Measurements from ENCODE around the gene ZNF22.
"Not testable (repeated sequence)": the region's sequence is repeated elsewhere in the genome, so short reads cannot be mapped to it uniquely, and the experiment has no call there.

Gene ZNF22

GRCh38 chr10:44991571-44991970, 9.2 kb upstream of the ZNF22 start:
- DNase-seq (ENCODE audit: low read depth) = no peak

- DNase-seq (ENCODE audit: low read depth) = no peak
These were observed 8.5 kb upstream of the ZNF22 start for GRCh38 chr10:44992070-44992731.

GRCh38 chr10:44992732-44993225, 7.9 kb upstream of the ZNF22 start:
- DNase-seq (ENCODE audit: low read depth) = no peak

GRCh38 chr10:44993226-44993921, 7.3 kb upstream of the ZNF22 start:
- DNase-seq (ENCODE audit: low read depth) = no peak

- DNase-seq (ENCODE audit: low read depth) = no peak
These were observed 6.6 kb upstream of the ZNF22 start for GRCh38 chr10:44993922-44994751.

GRCh38 chr10:44994752-44995530, 5.8 kb upstream of the ZNF22 start:
- no peak for DNase-seq (ENCODE audit: low read depth)

GRCh38 chr10:44995581-44995913, 5.2 kb upstream of the ZNF22 start:
- DNase-seq (ENCODE audit: low read depth) = no peak

- no peak for DNase-seq (ENCODE audit: low read depth)
These were observed 4.6 kb upstream of the ZNF22 start for GRCh38 chr10:44995914-44996669.

- no peak for DNase-seq (ENCODE audit: low read depth)
These were observed 3.5 kb upstream of the ZNF22 start for GRCh38 chr10:44997105-44997748.

GRCh38 chr10:44998146-44998631, 2.5 kb upstream of the ZNF22 start:
- no peak for DNase-seq (ENCODE audit: low read depth)

- DNase-seq (ENCODE audit: low read depth) = no peak
These were observed 478 bp upstream of the ZNF22 start for GRCh38 chr10:45000138-45000751.

- no peak for DNase-seq (ENCODE audit: low read depth)
These were observed 842 bp downstream of the ZNF22 start for GRCh38 chr10:45001381-45002148.

- DNase-seq (ENCODE audit: low read depth) = no peak
These were observed 2.8 kb downstream of the ZNF22 start for GRCh38 chr10:45003432-45004000.

- DNase-seq (ENCODE audit: low read depth) = no peak
These were observed 3.9 kb downstream of the ZNF22 start for GRCh38 chr10:45004661-45005060.

GRCh38 chr10:45005284-45005683, 4.6 kb downstream of the ZNF22 start:
- no peak for DNase-seq (ENCODE audit: low read depth)

GRCh38 chr10:45006276-45007030, 5.7 kb downstream of the ZNF22 start:
- DNase-seq (ENCODE audit: low read depth) = no peak

GRCh38 chr10:45008524-45009161, 7.9 kb downstream of the ZNF22 start:
- DNase-seq (ENCODE audit: low read depth) = no peak

- not testable (repeated sequence) for DNase-seq (ENCODE audit: low read depth)
These were observed 13.8 kb downstream of the ZNF22 start for GRCh38 chr10:45014557-45014956.

Measured in stimulated activated CD8-positive, alpha-beta memory T cell treated with anti-CD3 and anti-CD28 coated beads, Interleukin-15, amount 100 ng/mL, for 24 hours (primary cell).